Keratinocyte (primary cell): ENCODE results near the gene MLLT10. TPM values are rescaled to one million over a fixed set of nuclear protein-coding genes. Genes with fewer than 3 reads are reported as not detected.

ENCODE experiments used
- DNase-seq: peaks from one replicate; pipeline ENCODE4 v3.0.0-alpha.2; 2011; ENCODE audit warnings: low read depth, missing footprints, low spot score
- FAIRE-seq: peaks from 2 replicates; lab custom pipeline; 2011; peaks lifted over from hg19 to GRCh38; lab: Jason Lieb, UNC
- H2AFZ ChIP-seq: 2 replicates; pipeline ENCODE4 v1.6.0; 2012; ENCODE audit warnings: low read length, control low read depth, inconsistent platforms; ENCODE audit not compliant: control insufficient read depth
- H3K27ac ChIP-seq: 2 replicates; pipeline ENCODE4 v1.5.1; 2011; ENCODE audit warnings: low read length; ENCODE audit not compliant: control insufficient read depth, insufficient read depth
- H3K27me3 ChIP-seq: 3 replicates; pipeline ENCODE4 v1.6.0; 2011; ENCODE audit warnings: low read length; ENCODE audit not compliant: control insufficient read depth, insufficient read depth; ENCODE audit errors: extremely low read depth
- H3K36me3 ChIP-seq, 2 experiments: 2 replicates in 1 of 2; 3 replicates in 1 of 2; pipeline ENCODE4 v1.5.1; 2011; ENCODE audit warnings: low read length in 2 of 2, mild to moderate bottlenecking in 1 of 2; ENCODE audit not compliant: control insufficient read depth in 2 of 2, insufficient read depth in 2 of 2; ENCODE audit errors: extremely low read depth in 1 of 2
- H3K4me1 ChIP-seq: 3 replicates; pipeline ENCODE4 v1.5.1; 2011; ENCODE audit warnings: low read length; ENCODE audit not compliant: control insufficient read depth, insufficient read depth; ENCODE audit errors: extremely low read depth
- H3K4me2 ChIP-seq: 3 replicates; pipeline ENCODE4 v1.6.0; 2011; ENCODE audit warnings: low read depth, low read length; ENCODE audit not compliant: control insufficient read depth, insufficient read depth; ENCODE audit errors: extremely low read depth
- H3K4me3 ChIP-seq, 3 experiments: fragments of 200-600 bp in 1 of 3; sonication (generic) in 1 of 3; 2 replicates in 2 of 3; 3 replicates in 1 of 3; pipeline ENCODE4 v1.5.1; 2011 to 2016; ENCODE audit warnings: low read length in 3 of 3, mild to moderate bottlenecking in 3 of 3, control low read depth in 2 of 3, inconsistent platforms in 1 of 3, low read depth in 1 of 3, mixed read lengths in 1 of 3, mixed run types in 1 of 3, moderate library complexity in 1 of 3; ENCODE audit not compliant: control insufficient read depth in 2 of 3, insufficient read depth in 2 of 3; ENCODE audit errors: extremely low read depth in 1 of 3
- H3K79me2 ChIP-seq: 2 replicates; pipeline ENCODE4 v1.6.0; 2012; ENCODE audit warnings: low read length; ENCODE audit not compliant: control insufficient read depth, insufficient read depth
- H3K9ac ChIP-seq: 3 replicates; pipeline ENCODE4 v1.6.0; 2011; ENCODE audit warnings: low read length; ENCODE audit not compliant: control insufficient read depth, insufficient read depth; ENCODE audit errors: extremely low read depth
- H3K9me1 ChIP-seq: 3 replicates; pipeline ENCODE4 v1.6.0; 2011; ENCODE audit warnings: low read length; ENCODE audit not compliant: control insufficient read depth, insufficient read depth; ENCODE audit errors: extremely low read depth
- H3K9me3 ChIP-seq: 2 replicates; pipeline ENCODE4 v1.5.1; 2012; ENCODE audit warnings: low read depth, low read length; ENCODE audit not compliant: control insufficient read depth
- H4K20me1 ChIP-seq: 3 replicates; pipeline ENCODE4 v1.6.0; 2011; ENCODE audit warnings: low read length; ENCODE audit not compliant: control insufficient read depth, insufficient read depth; ENCODE audit errors: extremely low read depth
- CTCF ChIP-seq, 3 experiments: IDR thresholded peaks in 1 of 3; conservative IDR thresholded peaks in 1 of 3; optimal IDR thresholded peaks in 1 of 3; 2 replicates in 2 of 3; 3 replicates in 1 of 3; pipeline versions ENCODE3 to v1.5.1; 2011; ENCODE audit warnings: low read length in 3 of 3, mild to moderate bottlenecking in 3 of 3, moderate library complexity in 2 of 3, control low read depth in 1 of 3, inconsistent platforms in 1 of 3; ENCODE audit not compliant: insufficient read depth in 2 of 3; ENCODE audit errors: extremely low read depth in 1 of 3
- EZH2 ChIP-seq: IDR thresholded peaks from one replicate; pipeline ENCODE4 v1.6.1; 2012; ENCODE audit warnings: inconsistent platforms, mild to moderate bottlenecking, low read length, moderate library complexity
- dilution Hi-C: fragments of 300-500 bp; cut with MboI; formaldehyde crosslinking; loops from one replicate; pipeline ENCODE4 v1.7.0; 2020; ENCODE audit warnings: low sequenced_read_pairs; ENCODE audit not compliant: extremely low pct_ligation_motif_present
- polyA plus RNA-seq, 5 experiments: library from polyadenylated mRNA; depleted of rRNA in 3 of 5; stranded (reverse) in 3 of 5; stranded (forward) in 1 of 5; unstranded in 1 of 5; fragments of >200 nt; gene quantifications; 1 replicate in 1 of 5; 2 replicates in 3 of 5; 3 replicates in 1 of 5; pipeline versions ENCODE4 v1.2.1 to v1.2.3, GENCODE V29; 2011 to 2012; ENCODE audit warnings: missing spikeins in 2 of 5, low read depth in 1 of 5, low replicate concordance in 1 of 5

Gene MLLT10
- polyA plus RNA-seq, 1 donor (not counting 4 experiments of a cell fraction or from before 2014, with no cell fraction given), result 40.2 TPM

DNA sequence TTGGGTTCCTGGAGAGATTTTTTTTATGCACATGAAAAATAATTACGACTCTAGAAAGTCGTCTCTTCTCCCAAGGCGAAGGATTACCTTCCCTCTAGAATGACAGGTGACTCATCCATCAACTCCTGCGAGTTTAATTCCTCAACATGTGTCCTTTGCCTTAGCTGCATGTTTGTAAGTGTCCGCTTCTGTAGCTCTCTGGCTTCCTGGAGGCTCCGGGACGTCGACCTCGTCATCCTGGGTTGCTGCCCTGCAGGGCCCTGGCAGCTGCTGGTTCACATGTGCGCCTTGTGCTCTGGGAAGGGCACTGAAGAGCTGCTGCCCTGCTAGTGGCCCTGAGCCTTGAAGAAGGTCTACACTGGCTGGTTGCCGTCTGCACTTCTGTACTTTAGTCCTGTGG, 210.2 kb downstream of the MLLT10 start:
- TF ChIP-seq EZH2, result no peak
- TF ChIP-seq CTCF (optimal IDR thresholded peaks at IDR 0.05 in 1 of 3, IDR thresholded peaks at IDR 0.05 in 1 of 3, conservative IDR thresholded peaks at IDR 0.05 in 1 of 3; ENCODE audit: extremely low read depth in 1 of 3, insufficient read depth in 2 of 3, low read length in 3 of 3), result no peak
- dilution Hi-C loops, result no loop called here
- no peak for FAIRE-seq
- Histone ChIP-seq H3K27ac (no peak overlapping the region), H4K20me1 (no peaks in the 10 kb centered on the region), H3K27me3 (no peaks in the 10 kb centered on the region), H3K9ac (no peak overlapping the region), H3K4me3 (no peak overlapping the region), H3K79me2 (no peaks in the 10 kb centered on the region), H3K36me3 (peaks cover 15 to 17% of the 10 kb centered on the region in 2 experiments), H2AFZ (no peak overlapping the region), H3K9me1 (no peaks in the 10 kb centered on the region), H3K9me3 (no peaks in the 10 kb centered on the region), H3K4me2 (no peak overlapping the region), H3K4me1 (peaks cover 3% of the 10 kb centered on the region)
- no peak for DNase-seq

DNA sequence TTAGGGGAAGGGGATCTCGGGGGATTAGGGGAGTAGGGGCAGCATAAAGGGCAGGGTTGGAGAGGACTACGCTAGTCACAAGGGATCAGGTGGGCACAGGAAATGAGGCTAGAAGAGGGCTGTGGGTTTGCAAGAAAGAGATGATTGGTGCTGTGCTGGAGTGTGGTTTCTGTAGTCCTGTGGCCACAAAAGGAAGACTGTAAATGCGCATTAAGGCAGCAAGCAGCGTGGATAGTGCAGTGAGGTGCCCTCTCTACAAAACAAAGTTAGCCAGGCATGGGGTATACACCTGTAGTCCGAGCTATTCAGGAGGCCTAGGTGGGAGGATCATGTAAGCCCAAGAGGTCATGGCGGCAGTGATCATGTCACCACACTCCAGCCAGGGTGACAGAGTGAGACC, 212.1 kb downstream of the MLLT10 start:
- no peaks in the 10 kb centered on the region for H3K27me3 ChIP-seq
- H4K20me1 ChIP-seq, result no peaks in the 10 kb centered on the region
- H3K9me3 ChIP-seq, result no peaks in the 10 kb centered on the region
- no peak overlapping the region for H3K27ac ChIP-seq
- H3K4me1 ChIP-seq, result peaks cover 14% of the 10 kb centered on the region
- no peaks in the 10 kb centered on the region for H3K79me2 ChIP-seq
- H2AFZ ChIP-seq, result no peak overlapping the region
- no peaks in the 10 kb centered on the region for H3K9me1 ChIP-seq
- DNase-seq, result no peak
- dilution Hi-C loops, result no loop called here
- H3K9ac ChIP-seq, result no peak overlapping the region
- TF ChIP-seq EZH2 (no peak), CTCF (optimal IDR thresholded peaks at IDR 0.05 in 1 of 3, IDR thresholded peaks at IDR 0.05 in 1 of 3, conservative IDR thresholded peaks at IDR 0.05 in 1 of 3; ENCODE audit: extremely low read depth in 1 of 3, insufficient read depth in 2 of 3, low read length in 3 of 3) (no peak)
- no peak overlapping the region for H3K4me3 ChIP-seq
- no peak for FAIRE-seq
- H3K4me2 ChIP-seq, result no peak overlapping the region
- peaks cover 9 to 15% of the 10 kb centered on the region in 2 experiments for H3K36me3 ChIP-seq
